T-helper 9 cell (primary cell): ENCODE measurements around the gene SERINC2.
"Not testable (repeated sequence)": the region's sequence is repeated elsewhere in the genome, so short reads cannot be mapped to it uniquely, and the experiment has no call there.

Experiments
- DNase-seq: peaks from one replicate; pipeline ENCODE4 v3.0.0-alpha.2; 2020

The SERINC2 gene

GRCh38 chr1:31386576-31387243 is 26.3 kb upstream of the SERINC2 start:
- not testable (repeated sequence) for DNase-seq

GRCh38 chr1:31387612-31388011 is 25.4 kb upstream of the SERINC2 start:
- DNase-seq: no peak

DNA sequence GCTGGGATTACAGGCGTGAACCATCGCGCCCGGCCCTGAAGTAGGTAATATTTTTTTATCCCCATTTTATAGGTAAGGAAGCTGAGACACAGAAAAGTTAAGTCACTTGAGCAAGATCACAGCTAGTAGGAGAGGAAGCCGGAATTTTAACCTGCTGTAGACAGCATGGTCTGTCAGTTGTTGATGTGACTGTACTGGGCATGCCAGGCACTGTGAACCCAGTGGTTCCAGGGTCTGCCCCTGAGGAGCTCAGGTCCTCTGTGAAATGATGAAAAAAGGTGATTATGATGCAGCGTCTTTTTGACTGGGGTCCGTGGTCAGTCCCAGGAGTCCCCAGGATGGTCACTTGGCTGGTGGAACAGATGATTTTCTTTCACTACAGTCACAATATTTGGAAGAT is 23.4 kb upstream of the SERINC2 start:
- DNase-seq: no peak

- DNase-seq: no peak
These were observed 22.9 kb upstream of the SERINC2 start for GRCh38 chr1:31390071-31390470.

GRCh38 chr1:31393463-31393862 is 19.6 kb upstream of the SERINC2 start:
- no peak for DNase-seq

GRCh38 chr1:31394584-31395193 is 18.3 kb upstream of the SERINC2 start:
- peak; percentile 72 for DNase-seq

DNA sequence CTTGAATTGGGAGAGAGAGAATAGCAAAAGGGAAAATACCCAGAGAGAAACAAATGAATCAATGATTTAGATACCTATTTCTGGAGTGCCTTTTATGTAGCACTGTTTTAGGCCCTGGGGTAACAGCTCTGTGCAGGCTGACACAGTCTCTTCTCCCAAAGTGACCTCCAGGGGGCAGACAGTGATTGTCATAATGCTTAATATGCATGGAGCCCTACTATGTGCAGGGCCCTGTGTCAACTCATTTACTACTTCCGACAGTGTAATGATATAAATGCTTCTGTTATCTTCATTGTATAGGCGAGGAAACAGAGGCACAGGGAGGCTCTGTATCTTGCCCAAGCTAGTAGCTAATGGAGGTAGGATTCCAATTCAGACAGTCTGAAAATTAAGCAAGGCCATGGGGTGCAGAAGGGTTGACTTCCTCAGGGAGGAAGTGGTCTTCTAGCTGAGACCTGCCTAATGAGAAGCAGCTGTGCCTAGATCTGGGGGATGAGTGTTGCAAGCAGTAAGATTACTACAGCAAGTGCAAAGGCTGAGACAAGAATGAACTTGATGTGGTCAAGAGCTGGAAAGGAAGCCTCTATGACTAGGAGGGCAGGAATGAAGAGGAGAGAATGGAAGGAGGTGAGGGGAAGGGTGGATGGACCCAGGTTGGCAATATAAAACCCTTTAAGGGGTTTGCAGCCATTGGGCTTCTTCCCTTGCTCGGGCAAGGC is 16.2 kb upstream of the SERINC2 start:
- DNase-seq: no peak

GRCh38 chr1:31397360-31398095 is 15.5 kb upstream of the SERINC2 start:
- no peak for DNase-seq

DNA sequence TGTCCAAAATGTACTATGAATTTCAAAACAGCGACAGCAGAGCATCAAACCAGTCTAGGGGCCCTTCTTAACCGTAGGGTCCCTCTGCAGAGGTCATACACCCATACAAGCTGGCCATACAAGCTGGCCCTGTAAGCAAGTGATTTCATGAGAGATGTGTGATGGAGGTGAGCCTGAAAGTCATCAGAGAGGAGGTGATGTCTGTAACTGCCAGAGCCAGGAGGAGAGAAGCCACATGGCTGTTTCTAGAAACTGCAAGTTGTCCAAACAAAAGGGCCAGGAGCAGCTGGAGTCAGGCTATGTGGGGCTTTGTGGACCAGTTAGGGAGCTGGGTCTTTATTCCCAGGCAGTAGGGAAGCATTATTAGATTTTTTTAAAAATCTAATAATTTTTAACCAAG is 14.8 kb upstream of the SERINC2 start:
- DNase-seq: no peak

DNA sequence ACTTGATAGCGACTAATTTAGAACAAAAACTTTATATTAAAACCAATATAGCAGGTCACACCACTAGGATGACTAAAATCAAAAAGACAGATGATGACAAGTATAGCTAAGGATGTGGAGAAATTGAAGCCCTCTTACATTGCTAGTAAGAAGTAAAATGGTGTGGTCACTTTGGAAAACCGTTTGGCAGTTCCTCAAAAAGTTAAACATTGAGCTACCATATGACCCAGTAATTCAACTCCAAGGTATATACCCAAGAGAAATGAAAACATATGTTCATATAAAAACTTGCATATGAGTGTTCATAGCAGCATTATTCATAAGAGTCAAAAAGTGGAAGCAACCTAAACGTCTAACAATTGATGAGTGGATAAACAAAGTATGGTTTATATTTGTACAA is 13.0 kb upstream of the SERINC2 start:
- DNase-seq: no peak

- DNase-seq: no peak
These were observed 12.6 kb upstream of the SERINC2 start for GRCh38 chr1:31400393-31400792.

GRCh38 chr1:31401241-31401640 is 11.8 kb upstream of the SERINC2 start:
- DNase-seq: no peak

DNA sequence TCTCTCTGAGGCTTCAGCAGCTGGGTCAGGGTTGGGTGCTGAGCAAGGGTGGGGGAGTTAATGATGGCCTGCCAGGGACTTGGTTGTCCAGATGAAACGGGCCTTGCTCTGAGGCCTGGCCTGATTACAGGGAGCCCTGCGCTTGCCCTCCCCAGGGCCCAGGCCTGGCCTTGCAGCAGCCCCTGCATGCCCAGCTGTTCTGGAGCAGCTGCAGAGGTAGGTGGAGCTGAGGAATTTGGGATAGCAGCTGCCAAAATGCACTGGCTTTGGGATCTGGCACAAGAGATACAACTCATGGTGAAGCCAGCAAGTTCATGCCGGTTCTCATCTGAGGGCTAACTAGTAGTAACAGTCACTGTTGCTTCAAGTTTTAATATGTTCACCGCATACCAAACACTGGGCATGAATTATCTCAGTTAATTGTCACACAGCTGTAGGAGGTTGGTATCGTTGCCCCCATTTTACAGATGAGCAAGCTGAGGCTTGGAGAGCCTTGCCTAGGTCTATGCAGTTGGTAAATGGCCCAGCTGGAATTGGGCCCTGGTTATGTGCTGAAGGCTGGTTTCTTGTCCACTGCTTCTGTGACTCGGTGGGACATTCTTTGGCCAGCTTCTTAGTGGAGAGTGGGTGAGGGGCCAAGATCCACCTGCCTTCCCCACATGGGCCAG is 7.3 kb upstream of the SERINC2 start:
- DNase-seq: no peak

DNA sequence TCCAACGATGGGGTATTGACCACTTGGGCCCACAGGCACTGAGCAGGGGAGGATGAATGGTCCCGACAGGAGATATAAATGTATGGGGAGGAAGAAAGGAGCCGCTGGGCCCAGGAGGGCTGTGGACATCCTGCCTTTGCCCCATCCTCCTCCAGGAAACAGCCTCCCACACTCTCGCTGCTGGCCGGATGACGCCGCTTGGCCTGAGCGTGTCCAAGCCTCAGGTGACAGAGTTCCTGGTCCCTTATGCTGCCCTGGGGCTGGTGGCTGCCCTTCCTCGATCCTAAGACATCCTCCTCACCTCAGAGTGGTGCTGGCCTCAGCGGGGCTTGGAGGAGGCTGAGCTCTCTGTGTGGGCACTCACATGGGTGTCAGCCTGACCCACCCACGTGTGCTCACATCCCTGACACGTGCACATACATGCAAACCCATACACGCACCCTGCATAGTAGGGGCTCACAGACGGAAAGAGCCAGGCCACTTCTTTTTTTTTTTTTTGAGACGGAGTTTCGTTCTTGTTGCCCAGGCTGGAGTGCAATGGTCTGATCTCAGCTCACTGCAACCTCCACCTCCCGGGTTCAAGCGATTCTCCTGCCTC is 5.9 kb upstream of the SERINC2 start:
- DNase-seq: no peak

GRCh38 chr1:31408788-31409318 is 4.2 kb upstream of the SERINC2 start:
- DNase-seq: no peak

DNA sequence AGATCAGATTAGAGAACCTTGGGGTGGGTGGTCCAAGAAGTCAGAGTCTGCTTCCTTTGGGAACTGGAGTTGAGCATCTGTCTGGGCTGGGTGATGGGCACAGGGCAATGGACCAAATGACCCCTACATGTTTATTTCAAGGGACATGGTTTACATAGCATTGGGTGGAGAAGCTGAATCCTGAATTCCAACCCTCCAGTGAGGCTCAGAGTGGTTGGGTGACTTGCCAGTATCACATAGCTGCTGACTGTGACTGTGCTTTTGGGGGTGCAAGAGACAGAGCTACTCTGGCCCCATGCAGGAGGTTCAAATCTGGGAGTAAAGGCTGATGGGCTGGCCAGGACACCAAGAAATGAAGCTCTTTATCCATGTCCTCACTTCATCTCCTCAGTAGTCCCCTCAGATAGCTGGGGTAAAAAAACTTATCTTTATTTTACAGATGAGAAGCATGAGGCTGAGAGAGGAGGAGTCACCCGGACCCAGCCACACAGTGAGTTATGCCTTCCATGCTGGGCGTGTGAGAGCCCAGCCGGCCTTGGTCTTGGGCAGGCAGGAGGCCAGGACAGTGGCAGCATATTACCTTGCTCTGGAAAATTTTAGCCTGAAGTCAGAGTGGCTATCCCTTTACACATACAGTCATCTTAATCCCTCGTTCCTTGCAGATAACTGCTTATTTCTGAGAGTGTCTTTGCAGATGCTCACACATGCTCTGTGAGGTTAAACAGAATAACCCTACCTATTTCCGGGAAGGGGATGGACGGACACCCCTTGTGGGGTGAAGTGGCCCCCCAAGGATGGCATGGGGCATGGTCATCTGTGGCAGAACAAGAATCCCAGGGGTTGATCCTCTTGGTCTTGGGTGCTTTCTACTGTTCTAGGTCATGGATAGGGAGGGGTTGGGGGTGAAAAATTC is 2.8 kb upstream of the SERINC2 start:
- no peak for DNase-seq

- no peak for DNase-seq
These were observed 2.1 kb upstream of the SERINC2 start for GRCh38 chr1:31410871-31411270.

DNA sequence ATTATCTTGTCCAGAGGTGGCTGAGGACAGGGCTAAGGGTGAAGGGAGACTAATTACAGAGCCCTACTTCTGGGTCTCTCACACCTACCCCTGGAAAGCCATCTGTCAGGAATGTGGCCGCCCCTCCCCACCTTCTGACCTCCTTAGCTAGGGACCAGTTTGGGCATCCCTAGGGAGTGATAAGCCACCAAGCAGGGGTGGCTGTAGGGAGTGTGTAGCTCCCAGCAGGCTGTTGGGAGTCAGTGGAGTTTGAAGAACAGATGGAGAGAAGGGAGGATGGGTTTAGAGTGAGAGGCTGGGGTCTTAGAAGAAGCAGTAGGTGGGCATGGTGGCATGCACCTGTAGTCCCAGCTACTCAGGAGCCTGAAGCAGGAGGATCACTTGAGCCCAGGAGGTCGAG is 808 bp upstream of the SERINC2 start:
- no peak for DNase-seq

GRCh38 chr1:31413405-31414001 is 490 bp downstream of the SERINC2 start:
- no peak for DNase-seq

DNA sequence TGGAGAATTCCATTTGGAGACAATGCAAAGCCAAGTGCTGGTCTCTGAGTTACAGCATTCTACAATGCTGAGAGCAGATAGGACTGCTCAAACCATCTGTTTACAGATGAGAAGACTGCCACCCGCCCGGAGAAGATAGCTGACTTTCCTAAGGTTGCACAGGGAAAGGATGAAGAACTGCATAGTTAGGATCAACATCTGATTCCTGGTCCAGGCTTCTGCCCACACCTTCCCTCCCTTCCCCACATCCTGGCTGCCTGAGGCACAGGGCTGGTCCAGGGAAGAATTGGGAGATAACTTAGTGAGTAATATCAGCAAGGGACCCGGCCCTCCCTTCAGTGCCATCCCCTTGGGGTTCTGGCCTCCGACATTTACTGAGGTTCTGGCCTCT is 2.0 kb downstream of the SERINC2 start:
- no peak for DNase-seq

DNA sequence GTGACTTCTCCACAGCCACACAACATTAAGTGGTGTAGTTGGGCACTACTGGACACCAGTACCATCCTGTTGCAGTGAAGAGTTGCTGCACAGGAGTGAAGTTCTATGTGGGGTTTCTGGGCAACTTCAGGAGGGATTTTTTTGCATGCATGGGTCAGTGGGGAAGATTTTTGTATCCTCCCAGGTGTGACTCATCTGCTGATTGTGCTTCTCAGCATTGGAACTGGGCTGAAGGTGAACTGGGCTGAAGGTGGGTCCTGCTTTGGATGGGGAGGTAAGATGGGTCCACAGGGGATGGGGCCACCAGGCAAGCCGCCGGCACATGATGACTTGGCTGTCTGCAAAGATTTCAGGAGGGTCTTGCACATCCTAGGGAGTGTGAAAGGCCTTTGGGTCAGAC is 2.6 kb downstream of the SERINC2 start:
- DNase-seq: no peak
